Choroid plexus epithelial cell (primary cell): ENCODE results near the gene RAI2.

Experiments
- DNase-seq: peaks from one replicate; pipeline ENCODE4 v3.0.0-alpha.2; 2010; ENCODE audit warnings: low read depth
- H3K4me3 ChIP-seq: 2 replicates; pipeline ENCODE4 v1.5.1; 2011; ENCODE audit warnings: low read depth, mild to moderate bottlenecking, control low read depth, low read length, moderate library complexity
- CTCF ChIP-seq: conservative IDR thresholded peaks from 2 replicates; pipeline ENCODE4 v1.5.1; 2011; ENCODE audit warnings: low read depth, mild to moderate bottlenecking, control low read depth, inconsistent platforms, low read length, moderate library complexity

The RAI2 gene

GRCh38 chrX:17812763-17813162 is 48.3 kb downstream of the RAI2 start:
- no peak overlapping the region for H3K4me3 ChIP-seq
- DNase-seq, result peak; percentile 35
- TF ChIP-seq CTCF, result peak; percentile 63

- DNase-seq, result no peak
- TF ChIP-seq CTCF, result no peak
- no peak overlapping the region for H3K4me3 ChIP-seq
Measured at GRCh38 chrX:17809984-17810383, 51.1 kb downstream of the RAI2 start.

- DNase-seq, result no peak
- no peak overlapping the region for H3K4me3 ChIP-seq
- TF ChIP-seq CTCF, result no peak
Measured at GRCh38 chrX:17809273-17809672, 51.8 kb downstream of the RAI2 start.

GRCh38 chrX:17805120-17805519 is 56.0 kb downstream of the RAI2 start:
- DNase-seq, result no peak
- peak; percentile 2 for TF ChIP-seq CTCF
- H3K4me3 ChIP-seq, result no peak overlapping the region

- H3K4me3 ChIP-seq, result no peak overlapping the region
- no peak for TF ChIP-seq CTCF
- DNase-seq, result no peak
Measured at GRCh38 chrX:17803449-17803848, 57.6 kb downstream of the RAI2 start.

GRCh38 chrX:17802756-17803155 is 58.3 kb downstream of the RAI2 start:
- H3K4me3 ChIP-seq, result no peak overlapping the region
- DNase-seq, result no peak
- TF ChIP-seq CTCF, result no peak

GRCh38 chrX:17801431-17801830 is 59.7 kb downstream of the RAI2 start:
- no peak for TF ChIP-seq CTCF
- H3K4me3 ChIP-seq, result no peak overlapping the region
- DNase-seq, result no peak
